Stimulated activated CD8-positive, alpha-beta memory T cell treated with anti-CD3 and anti-CD28 coated beads, Interleukin-12 subunit alpha, Interleukin-12 subunit beta, amount 100 ng/mL, for 1 hour (primary cell): ENCODE data around the gene KIF4A.
"Not testable (repeated sequence)": the region's sequence is repeated elsewhere in the genome, so short reads cannot be mapped to it uniquely, and the experiment has no call there.

Source experiments
- DNase-seq: peaks from one replicate; pipeline ENCODE4 v3.0.0-alpha.2; 2020; ENCODE audit warnings: low read depth

Gene KIF4A

DNA sequence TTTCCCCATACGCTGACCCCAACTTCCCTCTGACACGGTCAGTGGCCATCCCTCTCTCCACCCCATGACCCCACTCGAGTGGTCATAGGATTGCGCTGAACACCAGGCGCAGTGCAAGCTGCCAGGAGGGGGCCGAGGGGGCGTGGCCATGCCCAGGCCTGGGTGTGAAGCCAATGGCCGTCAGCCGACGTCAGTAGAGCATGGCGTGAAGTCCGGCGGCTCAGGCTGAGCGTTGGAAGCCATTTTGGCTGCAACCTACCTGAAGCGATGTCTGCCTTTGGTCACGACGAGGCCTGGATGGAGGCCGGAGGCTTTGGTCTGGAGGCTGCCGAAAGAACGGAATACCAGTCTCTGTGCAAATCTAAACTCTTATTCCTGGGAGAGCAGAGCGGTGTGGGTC lies 8.0 kb upstream of the KIF4A start, which contains the start of gene RAB41:
RAB41 (plus strand) TSS at position 222 of the 400 bp plus-strand sequence; CDS start at position 268, 46 bp downstream.
- DNase-seq: no peak

DNA sequence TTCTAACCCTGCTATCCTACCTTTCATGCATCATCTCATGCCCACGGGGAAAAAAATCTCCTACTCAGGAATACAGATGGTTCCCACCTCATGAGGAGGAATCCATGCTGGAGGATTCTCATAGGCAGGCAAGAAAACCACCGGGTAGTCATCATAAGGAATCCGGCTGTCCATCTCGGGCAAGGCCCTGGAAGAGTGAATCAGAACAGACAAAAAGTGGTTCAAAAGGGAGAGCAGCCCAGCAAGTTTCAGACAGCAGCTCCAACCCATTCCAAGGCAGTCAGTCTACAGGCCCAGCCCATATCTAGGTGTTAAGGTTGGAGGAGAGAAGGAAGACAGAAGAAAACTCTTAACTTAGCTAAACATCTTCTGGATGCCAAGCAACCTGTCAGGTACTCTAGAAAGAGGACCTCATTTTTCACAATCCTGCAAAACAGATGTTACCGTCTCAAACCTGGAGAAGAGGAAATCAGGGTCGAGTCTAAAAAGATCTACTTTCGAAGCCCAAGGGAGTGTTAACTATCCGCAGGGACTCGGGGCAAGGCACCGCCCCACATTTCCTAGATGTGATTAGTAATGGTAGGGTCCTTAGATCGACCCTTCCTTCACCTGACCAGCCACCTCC lies 624 bp upstream of the KIF4A start:
- DNase-seq: no peak

DNA sequence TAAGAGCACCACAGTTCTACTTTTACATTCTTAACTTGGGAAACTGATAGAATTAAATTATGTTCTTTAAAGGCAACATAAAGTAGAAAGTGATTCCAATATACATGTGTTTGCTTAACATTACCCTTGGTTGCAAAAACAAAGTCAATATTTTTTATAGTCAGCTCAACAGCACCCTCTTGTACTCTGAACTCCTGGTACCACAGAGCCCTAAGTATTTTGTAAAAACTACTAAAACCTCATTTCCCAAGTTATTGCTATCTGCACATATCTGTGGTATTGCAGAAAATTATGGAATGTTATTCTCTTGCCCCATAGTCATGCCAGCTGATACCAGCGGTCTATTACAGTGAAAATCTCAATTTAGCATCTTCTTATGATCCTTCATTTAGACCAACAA lies 2.9 kb downstream of the KIF4A start:
- no peak for DNase-seq

DNA sequence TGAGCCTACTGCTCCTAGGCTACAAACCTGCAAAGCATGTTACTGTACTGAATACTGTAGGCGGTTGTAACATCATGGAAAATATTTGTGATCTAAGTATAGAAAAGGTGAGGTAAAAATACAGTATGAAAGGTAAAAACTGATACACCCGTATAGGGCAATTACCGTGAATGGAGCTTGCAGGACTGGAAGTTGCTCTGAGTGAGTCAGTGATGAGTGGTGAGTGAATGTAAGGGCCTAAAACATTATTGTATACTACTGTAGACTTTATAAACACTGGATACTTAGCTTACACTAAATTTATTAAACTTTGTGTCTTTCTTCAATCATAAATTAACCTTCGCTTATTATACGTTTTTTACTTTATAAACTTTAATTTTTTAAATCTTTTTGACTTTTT lies 3.7 kb downstream of the KIF4A start:
- no peak for DNase-seq

DNA sequence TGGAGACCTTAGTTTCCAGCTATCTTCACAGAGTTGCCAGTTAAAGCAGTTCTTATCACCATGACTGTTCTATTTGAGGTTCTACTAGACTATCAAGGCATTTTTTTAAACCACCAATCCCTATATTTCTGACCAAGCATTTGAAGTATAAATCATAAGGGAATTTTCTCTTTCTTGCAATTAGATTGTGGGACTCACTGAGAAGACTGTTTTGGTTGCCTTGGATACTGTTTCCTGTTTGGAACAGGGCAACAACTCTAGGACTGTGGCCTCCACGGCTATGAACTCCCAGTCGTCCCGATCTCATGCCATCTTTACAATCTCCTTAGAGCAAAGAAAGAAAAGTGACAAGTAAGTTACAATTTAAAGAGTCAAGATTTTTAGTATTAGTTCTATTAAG lies 11.8 kb downstream of the KIF4A start:
- no peak for DNase-seq

DNA sequence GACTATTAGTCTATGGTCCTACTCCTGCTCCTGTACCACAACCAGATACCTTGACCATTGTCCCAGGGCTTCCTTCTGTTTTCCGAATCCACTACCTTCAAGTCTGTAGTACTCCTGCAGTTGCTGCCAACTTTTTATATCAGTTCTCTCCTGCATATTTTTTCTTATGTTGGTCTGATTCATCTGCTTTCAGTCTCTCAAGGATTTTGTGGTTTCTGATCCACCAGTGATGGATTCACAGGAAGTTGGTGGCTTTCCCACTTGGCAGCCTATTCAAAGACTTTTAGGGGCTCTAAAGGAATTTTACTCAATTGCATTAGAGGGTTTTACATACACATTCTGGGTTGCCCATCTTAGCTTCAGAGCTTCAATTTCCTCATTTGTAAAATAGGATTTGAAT lies 23.6 kb downstream of the KIF4A start:
- DNase-seq: no peak

DNA sequence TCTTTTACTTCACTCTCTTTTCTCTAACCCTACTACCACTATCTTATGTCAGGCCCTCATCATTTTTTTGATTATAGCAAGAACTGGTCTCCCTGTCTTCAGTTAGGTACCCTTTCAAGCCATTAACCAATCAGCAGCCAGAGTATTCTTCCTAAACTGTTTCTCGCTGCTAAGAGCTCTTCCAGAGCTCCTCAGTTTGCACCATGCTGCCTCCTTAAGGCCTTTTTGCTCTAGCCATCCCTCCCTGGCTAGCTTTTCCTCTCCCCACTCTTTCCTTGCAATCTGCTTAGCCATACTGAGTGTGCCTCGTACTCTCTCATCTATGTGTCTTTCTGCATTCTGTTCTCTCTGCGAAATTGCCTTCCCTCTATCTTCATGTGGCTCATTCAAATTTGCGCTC lies 32.9 kb downstream of the KIF4A start:
- DNase-seq: no peak

DNA sequence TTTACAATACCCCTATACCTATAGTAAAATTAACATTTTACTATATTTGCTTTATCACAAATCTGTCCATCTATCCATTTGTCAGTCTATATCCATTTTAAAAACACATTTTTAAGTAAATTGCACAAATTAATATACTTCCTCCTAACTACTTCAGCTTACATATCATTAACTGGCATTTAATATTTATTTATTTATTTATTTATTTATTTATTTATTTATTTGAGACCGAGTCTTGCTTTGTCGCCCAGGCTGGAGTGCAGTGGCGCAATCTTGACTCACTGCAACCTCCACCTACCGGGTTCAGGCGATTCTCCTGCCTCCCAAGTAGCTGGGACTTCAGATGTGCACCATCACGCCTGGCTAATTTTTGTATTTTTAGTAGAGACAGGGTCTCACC lies 33.7 kb downstream of the KIF4A start:
- DNase-seq: not testable (repeated sequence)

DNA sequence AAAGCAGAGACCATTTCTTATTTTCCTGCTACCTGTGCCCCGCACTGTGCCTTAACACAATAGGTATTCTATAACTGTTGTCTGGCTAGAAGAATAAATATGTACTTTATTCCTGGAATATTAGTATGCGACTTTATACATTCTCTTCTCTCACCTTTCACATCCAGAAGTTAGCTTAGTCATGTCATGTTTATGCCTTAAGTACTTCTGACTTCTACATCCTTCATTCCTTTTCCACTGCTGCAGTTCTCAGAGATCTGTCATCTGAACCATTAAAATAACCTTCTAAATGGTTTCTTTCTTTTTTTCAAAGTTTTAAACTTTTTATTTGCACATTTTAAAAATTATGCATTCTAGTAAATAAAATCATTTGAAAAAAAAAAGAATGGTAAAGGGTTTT lies 34.4 kb downstream of the KIF4A start:
- no peak for DNase-seq

DNA sequence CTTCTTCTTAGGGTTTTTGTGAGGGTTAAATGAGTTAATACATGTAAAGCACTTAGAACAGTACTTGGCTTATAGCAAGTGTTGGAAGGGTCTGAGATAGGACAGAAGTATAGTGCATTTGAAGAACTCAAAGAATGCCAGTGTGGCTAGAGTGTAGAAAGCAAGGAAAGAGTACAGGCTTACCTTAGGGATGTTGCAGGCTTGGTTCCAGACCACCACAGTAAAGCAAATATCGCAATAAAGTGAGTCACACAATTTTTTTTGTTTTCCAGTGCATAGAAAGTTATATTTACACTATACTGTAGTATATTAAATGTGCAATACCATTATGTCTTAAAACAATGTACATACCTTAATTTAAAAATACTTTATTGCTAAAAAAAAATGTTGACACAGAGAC lies 41.3 kb downstream of the KIF4A start:
- no peak for DNase-seq

DNA sequence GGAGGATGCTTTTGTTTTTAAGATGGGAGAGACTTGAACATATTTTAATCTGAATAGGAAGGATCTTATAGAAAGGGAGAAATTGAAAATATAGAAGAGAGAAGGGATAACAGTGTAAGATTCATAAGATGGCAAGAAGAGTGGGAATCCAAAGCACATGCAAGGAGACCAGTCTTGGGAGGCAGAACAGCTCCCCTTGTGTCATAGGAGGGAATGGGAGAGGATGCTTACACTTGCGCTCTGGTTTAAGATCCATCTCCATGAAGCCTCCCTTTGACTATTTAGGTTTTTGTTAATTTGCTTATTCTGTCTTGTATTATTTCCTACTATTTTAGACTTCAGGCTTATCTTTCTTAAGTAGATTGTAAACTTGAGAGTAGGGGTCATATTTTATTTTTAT lies 42.7 kb downstream of the KIF4A start:
- no peak for DNase-seq

DNA sequence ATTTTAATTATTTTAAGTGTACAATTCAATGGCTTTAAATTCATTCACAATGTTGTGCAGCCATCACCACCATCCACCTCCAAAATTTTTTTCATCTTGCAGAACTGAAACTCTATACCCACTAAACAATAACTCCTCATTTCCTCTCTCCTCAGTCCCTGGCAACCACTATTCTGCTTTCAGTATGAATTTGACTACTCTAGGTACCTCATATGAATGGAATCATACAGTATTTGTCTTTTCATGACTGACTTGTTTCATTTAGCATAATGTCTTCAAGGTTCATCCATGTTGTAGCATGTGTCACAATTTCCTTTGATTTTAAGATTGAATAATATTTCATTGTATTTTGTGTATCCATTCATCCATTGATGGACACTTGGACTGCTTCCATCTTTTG lies 46.9 kb downstream of the KIF4A start:
- no peak for DNase-seq

DNA sequence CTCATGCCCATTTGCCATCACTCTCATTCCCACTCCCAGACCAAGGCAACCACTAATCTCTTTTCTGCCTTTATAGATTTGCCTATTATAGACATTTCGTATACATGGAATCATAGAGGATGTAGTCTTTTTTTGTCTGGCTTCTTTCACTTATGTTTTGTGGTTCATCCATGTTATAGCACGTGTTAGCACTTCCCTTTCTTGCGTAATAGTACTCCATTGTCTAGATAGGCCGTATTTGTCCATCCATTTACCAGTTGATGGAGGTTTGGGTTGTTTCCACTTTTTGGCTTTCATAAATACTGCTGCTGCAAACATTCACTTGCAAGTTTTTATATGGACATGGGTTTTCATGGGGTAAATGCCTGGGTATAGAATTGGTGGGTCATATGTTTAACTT lies 48.4 kb downstream of the KIF4A start:
- no peak for DNase-seq

DNA sequence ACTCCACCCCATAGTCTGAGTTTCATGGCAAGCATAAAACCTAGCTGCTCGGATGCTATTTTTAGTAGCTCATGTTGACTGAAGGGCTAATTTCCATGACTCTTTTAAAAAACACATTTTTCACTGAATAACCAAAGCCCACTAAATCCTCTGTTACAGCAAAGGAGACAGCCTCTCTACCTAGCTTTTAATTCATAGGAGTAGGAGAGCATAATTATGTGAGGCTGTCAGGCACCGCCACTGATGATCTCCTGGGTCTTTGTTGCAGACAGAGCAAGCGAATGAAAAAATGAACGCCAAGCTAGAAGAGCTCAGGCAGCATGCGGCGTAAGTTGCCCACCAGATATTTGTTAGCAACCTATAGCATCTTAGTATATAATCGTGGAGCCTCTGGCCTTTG lies 53.5 kb downstream of the KIF4A start:
- no peak for DNase-seq

DNA sequence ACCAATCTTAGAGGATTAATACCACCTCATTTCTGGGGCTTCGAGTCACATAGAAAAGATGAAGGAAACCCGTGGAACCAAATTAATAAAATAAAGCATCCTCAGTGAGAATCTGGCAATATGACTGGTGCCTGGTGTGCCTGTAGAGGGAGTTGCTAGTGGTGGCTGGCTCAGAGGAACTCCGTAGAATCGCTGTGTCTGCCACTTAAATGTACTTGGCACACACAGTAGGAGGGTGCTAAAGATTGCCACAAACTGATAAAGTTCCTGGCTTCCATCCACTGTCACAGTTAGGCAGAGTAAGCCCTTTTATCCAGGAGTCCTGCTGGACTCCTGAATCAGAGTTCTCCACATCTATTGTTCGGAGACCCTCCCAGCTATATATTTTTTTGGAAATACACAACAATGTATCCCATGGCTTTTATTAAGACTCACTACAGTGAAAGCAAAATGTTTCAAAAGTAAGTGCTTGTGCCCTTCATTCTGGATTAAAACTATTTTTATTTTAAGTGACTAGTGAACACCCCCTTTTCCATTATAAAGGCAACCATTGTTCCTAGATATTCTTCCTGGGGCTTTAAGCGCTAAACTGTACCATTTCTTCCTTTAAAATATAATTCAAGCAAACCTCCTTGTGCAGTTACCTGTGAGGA lies 56.6 kb downstream of the KIF4A start:
- no peak for DNase-seq

DNA sequence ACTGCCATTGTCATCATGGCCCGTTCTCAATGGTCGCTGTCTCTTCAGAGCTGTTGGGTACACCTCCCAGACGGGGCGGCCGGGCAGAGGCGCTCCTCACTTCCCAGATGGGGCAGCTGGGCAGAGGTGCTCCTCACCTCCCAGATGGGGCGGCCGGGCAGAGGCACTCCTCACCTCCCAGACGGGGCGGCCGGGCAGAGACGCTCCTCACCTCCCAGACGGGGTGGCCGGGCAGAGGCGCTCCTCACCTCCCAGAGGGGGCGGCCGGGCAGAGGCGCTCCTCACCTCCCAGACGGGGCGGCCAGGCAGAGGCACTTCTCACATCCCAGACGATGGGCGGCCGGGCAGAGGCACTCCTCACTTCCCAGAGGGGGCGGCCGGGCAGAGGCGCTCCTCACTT lies 58.9 kb downstream of the KIF4A start:
- DNase-seq: not testable (repeated sequence)

DNA sequence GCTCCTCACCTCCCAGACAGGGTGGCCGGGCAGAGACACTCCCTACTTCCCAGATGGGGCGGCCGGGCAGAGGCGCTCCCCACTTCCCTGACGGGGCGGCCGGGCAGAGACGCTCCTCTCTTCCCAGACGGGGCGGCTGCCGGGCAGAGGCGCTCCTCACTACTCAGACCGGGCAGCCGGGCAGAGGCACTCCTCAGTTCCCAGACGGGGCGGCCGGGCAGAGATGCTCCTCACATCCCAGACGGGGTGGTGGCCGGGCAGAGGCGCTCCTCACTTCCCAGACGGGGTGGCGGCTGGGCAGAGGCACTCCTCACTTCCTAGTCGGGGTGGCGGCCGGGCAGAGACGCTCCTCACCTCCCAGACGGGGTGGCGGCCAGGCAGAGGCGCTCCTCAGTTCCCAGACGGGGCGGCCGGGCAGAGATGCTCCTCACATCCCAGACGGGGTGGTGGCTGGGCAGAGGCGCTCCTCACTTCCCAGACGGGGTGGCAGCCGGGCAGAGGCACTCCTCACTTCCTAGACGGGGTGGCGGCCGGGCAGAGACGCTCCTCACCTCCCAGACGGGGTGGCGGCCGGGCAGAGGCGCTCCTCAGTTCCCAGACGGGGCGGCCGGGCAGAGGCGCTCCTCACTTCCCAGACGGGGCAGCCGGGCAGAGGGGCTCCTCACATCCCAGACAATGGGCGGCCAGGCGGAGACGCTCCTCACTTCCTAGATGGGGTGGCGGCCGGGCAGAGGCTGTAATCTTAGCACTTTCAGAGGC lies 59.6 kb downstream of the KIF4A start:
- not testable (repeated sequence) for DNase-seq

DNA sequence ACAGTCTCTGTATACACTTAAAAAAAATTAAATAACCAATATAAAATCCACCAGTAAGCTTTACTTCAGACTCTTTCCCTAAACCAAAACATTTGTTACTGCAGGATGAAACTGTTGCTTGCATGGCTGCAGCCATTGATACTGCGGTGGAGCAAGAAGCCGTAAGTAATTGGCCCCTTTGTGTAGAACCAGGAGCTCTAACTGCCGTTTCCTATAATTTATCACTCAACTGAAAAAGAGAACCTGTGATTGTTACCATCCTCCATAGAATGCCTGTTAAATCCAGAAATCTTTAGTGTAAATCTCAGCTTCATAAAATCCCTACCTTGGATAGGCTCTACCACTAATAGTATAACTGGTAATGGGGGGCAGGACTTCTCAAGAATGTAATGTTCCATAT lies 62.6 kb downstream of the KIF4A start:
- no peak for DNase-seq

DNA sequence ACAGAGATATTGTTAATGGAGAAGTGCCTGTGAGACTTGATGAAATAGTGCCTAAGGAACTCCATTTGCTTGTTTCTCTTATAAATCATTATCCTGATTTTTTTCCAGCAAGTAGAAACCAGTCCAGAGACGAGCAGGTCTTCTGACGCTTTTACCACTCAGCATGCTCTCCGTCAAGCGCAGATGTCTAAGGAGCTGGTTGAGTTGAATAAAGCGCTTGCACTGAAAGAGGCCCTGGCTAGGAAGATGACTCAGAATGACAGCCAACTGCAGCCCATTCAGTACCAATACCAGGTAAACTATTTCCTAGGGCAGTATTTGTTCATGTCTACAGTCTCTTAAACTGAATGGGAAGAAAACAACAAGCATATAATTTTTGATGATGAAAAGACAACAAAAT lies 63.6 kb downstream of the KIF4A start:
- DNase-seq: no peak

DNA sequence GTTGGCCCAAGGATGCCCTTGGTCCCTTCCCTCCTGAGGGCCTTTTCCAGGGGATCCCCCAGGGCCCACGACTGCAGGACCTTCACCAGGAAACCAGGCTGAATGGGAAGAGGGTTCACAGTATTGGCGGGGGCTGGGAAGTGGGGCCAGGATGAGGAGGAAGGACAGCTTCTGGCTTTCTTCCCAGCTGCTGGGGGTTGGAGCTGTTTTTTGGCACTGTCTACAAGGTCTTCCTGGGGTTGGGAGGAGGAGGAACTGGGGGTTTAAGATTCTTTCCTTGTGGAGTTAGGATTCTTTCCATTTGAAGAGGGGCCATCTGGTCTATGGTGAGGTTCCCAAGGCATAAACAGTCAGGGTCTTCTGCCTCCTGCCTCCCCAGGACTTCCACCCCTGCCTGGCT lies 64.8 kb downstream of the KIF4A start:
- no peak for DNase-seq

DNA sequence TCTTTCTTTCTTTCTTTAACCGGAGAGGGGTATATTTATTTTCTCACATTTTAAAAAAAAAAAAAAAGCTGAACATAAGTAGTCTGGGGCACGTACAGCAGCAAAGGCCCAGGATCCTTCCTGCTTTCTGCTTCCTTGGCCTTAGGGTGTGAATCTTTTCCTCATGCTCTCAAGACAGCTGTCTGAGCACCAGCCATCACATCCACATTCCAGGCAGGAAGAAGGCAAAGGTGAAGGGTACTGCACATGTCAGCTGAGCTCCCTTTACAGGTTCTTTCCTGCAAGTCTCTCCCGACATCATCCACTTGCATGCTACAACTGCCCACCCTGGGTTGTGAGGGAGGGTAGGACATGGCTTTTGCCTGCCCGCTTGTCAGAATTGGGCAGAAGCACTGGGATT lies 69.6 kb downstream of the KIF4A start:
- DNase-seq: no peak

DNA sequence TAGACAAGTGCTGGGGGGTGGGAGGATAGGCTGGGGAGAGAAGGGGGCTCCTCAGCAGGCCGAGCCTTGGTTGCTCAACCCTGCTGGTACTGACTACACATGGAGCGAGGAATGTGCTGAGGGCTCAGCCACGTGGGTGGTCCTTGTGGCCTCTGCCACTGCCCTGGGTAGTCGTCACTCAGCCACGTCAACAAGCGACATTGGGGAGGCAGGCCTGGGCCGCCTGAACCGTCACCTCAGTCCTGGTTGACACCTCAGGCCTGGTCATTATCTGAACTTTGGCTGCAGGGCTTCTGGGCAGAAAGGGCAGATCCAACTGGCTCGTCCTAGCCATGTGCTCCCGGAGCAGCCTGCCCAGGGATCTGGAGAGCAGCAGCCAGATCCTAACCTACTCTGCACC lies 70.5 kb downstream of the KIF4A start:
- DNase-seq: no peak

DNA sequence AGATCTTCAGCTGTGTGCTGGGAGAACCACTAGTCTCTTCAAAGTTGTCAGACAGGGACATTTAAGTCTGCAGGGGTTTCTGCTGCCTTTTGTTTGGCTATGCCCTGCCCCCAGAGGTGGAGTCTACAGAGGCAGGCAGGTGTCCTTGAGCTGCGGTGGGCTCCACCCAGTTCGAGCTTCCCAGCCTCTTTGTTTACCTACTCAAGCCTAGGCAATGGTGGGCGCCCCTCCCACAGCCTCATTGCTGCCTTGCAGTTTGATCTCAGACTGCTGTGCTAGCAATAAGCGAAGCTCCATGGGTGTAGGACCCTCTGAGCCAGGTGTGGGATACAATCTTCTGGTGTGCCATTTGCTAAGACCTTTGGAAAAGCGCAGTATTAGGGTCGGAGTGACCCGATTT lies 78.8 kb downstream of the KIF4A start:
- not testable (repeated sequence) for DNase-seq
